Measurements from ENCODE around the gene NCKAP5.

The NCKAP5 gene

DNA sequence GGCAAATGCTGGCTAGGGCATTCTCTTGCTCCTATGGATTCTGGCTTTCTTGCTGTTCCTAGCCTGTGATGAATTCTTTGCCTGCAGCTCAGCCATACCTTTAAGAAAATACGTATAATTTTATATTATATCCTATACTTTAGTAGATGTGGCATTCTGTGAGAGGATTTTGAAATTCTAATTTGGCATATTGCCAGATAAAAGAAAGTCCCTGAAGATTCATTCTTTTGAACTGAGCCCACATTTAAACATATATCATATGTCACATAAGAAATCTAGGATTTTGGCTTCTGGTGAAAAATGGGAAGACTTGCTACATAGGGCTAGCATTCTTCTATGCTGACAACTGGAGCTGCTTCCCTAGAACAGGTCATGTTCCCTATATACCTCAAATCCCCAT is 806.8 kb downstream of the NCKAP5 start:
- Histone ChIP-seq H3K23ac (ENCODE audit: low read length) (no peak overlapping the region), H4K5ac (ENCODE audit: low read length) (no peak overlapping the region), H3K79me2 (ENCODE audit: control insufficient read depth, insufficient read depth, low read length) (no peaks in the 10 kb centered on the region), H3K56ac (ENCODE audit: low read length) (no peak overlapping the region), H3K4me1 (ENCODE audit: control insufficient read depth, low read depth, low read length) (peaks cover 2% of the 10 kb centered on the region), H3K36me3 (ENCODE audit: control insufficient read depth, insufficient read depth, low read length) (no peaks in the 10 kb centered on the region), H3K4ac (ENCODE audit: low read depth, low read length) (no peak overlapping the region), H4K8ac (ENCODE audit: low read depth, low read length) (no peak overlapping the region), H2BK5ac (ENCODE audit: low read length) (no peak overlapping the region), H2BK120ac (ENCODE audit: low read depth, low read length) (no peak overlapping the region), H3K27me3 (ENCODE audit: insufficient read depth, low read length, poor library complexity) (no peaks in the 10 kb centered on the region), H2BK15ac (replicated peaks; ENCODE audit: low read depth) (no peak overlapping the region), H3K79me1 (ENCODE audit: low read length) (no peaks in the 10 kb centered on the region), H3K27ac (ENCODE audit: low read depth, low read length) (no peak overlapping the region), H3K4me2 (ENCODE audit: low read length) (no peak overlapping the region), H3K4me3 (ENCODE audit: low read length) (no peak overlapping the region), H3K18ac (ENCODE audit: low read length) (peak overlapping the region; percentile 68), H2AK5ac (ENCODE audit: low read length) (no peak overlapping the region), H3K9ac (ENCODE audit: low read length) (no peak overlapping the region)
- no peak for DNase-seq
- no CpG with 5 or more reads among the region's 1 CpG for WGBS (ENCODE audit: extremely low coverage, insufficient coverage, low lambda C conversion rate)

DNA sequence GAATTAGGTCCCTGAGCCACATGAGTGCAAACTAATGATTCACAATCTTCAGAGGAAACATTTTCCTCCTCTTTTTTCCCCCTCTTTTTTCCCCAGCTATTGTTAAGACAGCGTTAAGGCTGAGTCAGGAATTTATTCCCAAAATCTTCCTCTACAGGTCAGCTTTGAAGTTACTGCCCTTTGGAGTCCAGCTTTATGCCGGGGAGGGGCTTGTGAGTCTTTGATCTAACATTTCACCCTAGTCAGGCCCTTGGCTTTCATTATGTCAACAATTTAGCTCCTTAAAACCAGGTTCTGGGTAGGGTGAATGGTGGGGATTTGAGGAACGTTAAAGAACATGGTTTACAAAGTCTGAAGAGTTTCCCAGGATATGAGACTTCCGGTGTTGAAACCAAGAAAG is 807.3 kb downstream of the NCKAP5 start:
- no peaks in the 10 kb centered on the region for H3K79me2 ChIP-seq (ENCODE audit: control insufficient read depth, insufficient read depth, low read length)
- no peak overlapping the region for H2BK120ac ChIP-seq (ENCODE audit: low read depth, low read length)
- H3K4me1 ChIP-seq (ENCODE audit: control insufficient read depth, low read depth, low read length), result peaks cover 2% of the 10 kb centered on the region
- H3K4ac ChIP-seq (ENCODE audit: low read depth, low read length), result no peak overlapping the region
- H4K8ac ChIP-seq (ENCODE audit: low read depth, low read length), result no peak overlapping the region
- no peak overlapping the region for H2BK5ac ChIP-seq (ENCODE audit: low read length)
- no peak overlapping the region for H2BK15ac ChIP-seq (replicated peaks; ENCODE audit: low read depth)
- H2AK5ac ChIP-seq (ENCODE audit: low read length), result no peak overlapping the region
- no peaks in the 10 kb centered on the region for H3K27me3 ChIP-seq (ENCODE audit: insufficient read depth, low read length, poor library complexity)
- H3K9ac ChIP-seq (ENCODE audit: low read length), result no peak overlapping the region
- no peak overlapping the region for H3K4me3 ChIP-seq (ENCODE audit: low read length)
- no peak overlapping the region for H3K27ac ChIP-seq (ENCODE audit: low read depth, low read length)
- no peak overlapping the region for H3K23ac ChIP-seq (ENCODE audit: low read length)
- H3K79me1 ChIP-seq (ENCODE audit: low read length), result no peaks in the 10 kb centered on the region
- peak overlapping the region; percentile 68 for H3K18ac ChIP-seq (ENCODE audit: low read length)
- no peak overlapping the region for H3K56ac ChIP-seq (ENCODE audit: low read length)
- no peak overlapping the region for H3K4me2 ChIP-seq (ENCODE audit: low read length)
- DNase-seq, result peak; percentile 8
- no peak overlapping the region for H4K5ac ChIP-seq (ENCODE audit: low read length)
- no CpG with 5 or more reads among the region's 4 CpGs for WGBS (ENCODE audit: extremely low coverage, insufficient coverage, low lambda C conversion rate)
- H3K36me3 ChIP-seq (ENCODE audit: control insufficient read depth, insufficient read depth, low read length), result no peaks in the 10 kb centered on the region

DNA sequence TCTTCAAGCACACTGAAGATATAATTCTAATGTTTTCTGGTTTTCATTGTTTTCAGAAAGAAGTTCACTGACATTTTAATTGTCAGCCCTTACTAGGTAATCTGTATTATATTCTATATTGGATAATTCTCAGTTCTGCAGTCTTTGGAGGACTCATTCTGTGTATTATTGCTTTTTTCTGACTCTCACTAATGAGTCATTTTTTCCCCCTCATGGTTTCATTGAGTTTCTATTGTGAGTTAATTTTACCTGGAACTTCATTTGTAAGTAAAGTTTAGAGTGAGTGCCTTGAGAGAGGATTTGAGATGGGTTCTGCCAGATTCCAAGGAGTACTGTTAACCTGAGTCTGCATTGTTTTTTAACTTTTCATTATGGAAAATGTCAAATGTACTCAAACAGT is 807.9 kb downstream of the NCKAP5 start:
- H3K79me2 ChIP-seq (ENCODE audit: control insufficient read depth, insufficient read depth, low read length), result no peaks in the 10 kb centered on the region

DNA sequence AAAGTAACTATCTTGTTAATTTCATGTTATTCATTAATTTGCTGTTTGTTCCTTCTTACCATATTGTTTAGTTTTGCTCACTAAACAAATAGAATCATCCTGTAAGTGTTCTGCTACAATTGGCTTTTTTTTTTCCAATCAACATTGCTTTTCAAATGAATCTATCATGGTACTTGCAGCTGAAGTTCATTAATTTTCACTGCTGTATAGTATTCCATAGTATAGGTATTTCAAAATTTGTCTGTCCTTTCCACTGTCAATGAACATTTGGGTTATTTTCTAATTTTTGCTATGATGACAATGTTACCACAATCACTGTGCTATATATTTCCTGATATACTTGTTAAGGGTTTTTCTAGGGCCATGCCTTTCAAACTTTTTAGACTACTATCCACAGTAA is 809.3 kb downstream of the NCKAP5 start:
- Histone ChIP-seq H4K5ac (ENCODE audit: low read length) (no peak overlapping the region), H3K23ac (ENCODE audit: low read length) (no peak overlapping the region), H3K79me2 (ENCODE audit: control insufficient read depth, insufficient read depth, low read length) (no peaks in the 10 kb centered on the region)

More for the DNA sequence above, 807.9 kb downstream of the NCKAP5 start:
- Histone ChIP-seq H3K23ac (ENCODE audit: low read length) (no peak overlapping the region), H3K4me1 (ENCODE audit: control insufficient read depth, low read depth, low read length) (peaks cover 2% of the 10 kb centered on the region), H3K4ac (ENCODE audit: low read depth, low read length) (no peak overlapping the region), H3K56ac (ENCODE audit: low read length) (no peak overlapping the region), H2AK5ac (ENCODE audit: low read length) (no peak overlapping the region), H3K4me3 (ENCODE audit: low read length) (no peak overlapping the region), H3K79me1 (ENCODE audit: low read length) (no peaks in the 10 kb centered on the region), H3K27ac (ENCODE audit: low read depth, low read length) (no peak overlapping the region), H2BK120ac (ENCODE audit: low read depth, low read length) (no peak overlapping the region), H4K8ac (ENCODE audit: low read depth, low read length) (no peak overlapping the region), H3K9ac (ENCODE audit: low read length) (no peak overlapping the region), H4K5ac (ENCODE audit: low read length) (no peak overlapping the region), H2BK15ac (replicated peaks; ENCODE audit: low read depth) (no peak overlapping the region), H3K27me3 (ENCODE audit: insufficient read depth, low read length, poor library complexity) (no peaks in the 10 kb centered on the region), H2BK5ac (ENCODE audit: low read length) (no peak overlapping the region), H3K4me2 (ENCODE audit: low read length) (no peak overlapping the region), H3K18ac (ENCODE audit: low read length) (no peak overlapping the region), H3K36me3 (ENCODE audit: control insufficient read depth, insufficient read depth, low read length) (no peaks in the 10 kb centered on the region)
- DNase-seq, result peak; percentile 7

DNA sequence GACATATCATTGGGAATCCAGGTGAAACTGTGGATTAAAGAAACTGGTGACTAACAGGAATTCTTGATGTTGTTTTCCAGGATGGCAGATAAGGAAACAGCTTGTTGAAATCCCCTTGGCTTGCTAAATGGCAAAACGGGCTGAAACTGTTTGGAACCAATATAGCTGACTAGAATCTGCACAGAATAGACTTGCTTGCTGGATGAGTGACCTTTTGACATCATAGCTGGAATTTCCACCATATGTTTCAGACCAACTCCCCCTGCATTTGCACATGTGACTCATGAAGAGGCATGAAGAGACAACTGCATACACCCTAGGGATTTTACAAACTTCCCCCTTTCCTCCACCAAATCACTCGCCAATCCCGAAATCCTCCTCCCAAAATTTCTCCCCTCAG is 810.6 kb downstream of the NCKAP5 start:
- Histone ChIP-seq H3K56ac (ENCODE audit: low read length) (no peak overlapping the region), H3K4me1 (ENCODE audit: control insufficient read depth, low read depth, low read length) (peaks cover 2% of the 10 kb centered on the region), H3K23ac (ENCODE audit: low read length) (no peak overlapping the region), H2BK15ac (replicated peaks; ENCODE audit: low read depth) (no peak overlapping the region), H3K4me2 (ENCODE audit: low read length) (no peak overlapping the region), H3K27ac (ENCODE audit: low read depth, low read length) (no peak overlapping the region), H3K36me3 (ENCODE audit: control insufficient read depth, insufficient read depth, low read length) (no peaks in the 10 kb centered on the region), H4K8ac (ENCODE audit: low read depth, low read length) (no peak overlapping the region), H3K18ac (ENCODE audit: low read length) (no peak overlapping the region), H3K4ac (ENCODE audit: low read depth, low read length) (no peak overlapping the region), H3K79me1 (ENCODE audit: low read length) (no peaks in the 10 kb centered on the region), H3K79me2 (ENCODE audit: control insufficient read depth, insufficient read depth, low read length) (no peaks in the 10 kb centered on the region), H2BK5ac (ENCODE audit: low read length) (no peak overlapping the region), H3K27me3 (ENCODE audit: insufficient read depth, low read length, poor library complexity) (no peaks in the 10 kb centered on the region), H3K9ac (ENCODE audit: low read length) (no peak overlapping the region), H2AK5ac (ENCODE audit: low read length) (no peak overlapping the region), H3K4me3 (ENCODE audit: low read length) (no peak overlapping the region), H2BK120ac (ENCODE audit: low read depth, low read length) (no peak overlapping the region), H4K5ac (ENCODE audit: low read length) (no peak overlapping the region)
- DNase-seq, result peak; percentile 5
- WGBS (ENCODE audit: extremely low coverage, insufficient coverage, low lambda C conversion rate), result 100% methylated on average over 2 of the region's 3 CpGs

More for the DNA sequence above, 809.3 kb downstream of the NCKAP5 start:
- no peaks in the 10 kb centered on the region for H3K27me3 ChIP-seq (ENCODE audit: insufficient read depth, low read length, poor library complexity)
- H3K18ac ChIP-seq (ENCODE audit: low read length), result no peak overlapping the region
- no peak overlapping the region for H2BK15ac ChIP-seq (replicated peaks; ENCODE audit: low read depth)
- no peak overlapping the region for H3K4me3 ChIP-seq (ENCODE audit: low read length)
- no peak overlapping the region for H2BK5ac ChIP-seq (ENCODE audit: low read length)
- no peak overlapping the region for H2BK120ac ChIP-seq (ENCODE audit: low read depth, low read length)
- no peak overlapping the region for H4K8ac ChIP-seq (ENCODE audit: low read depth, low read length)
- peaks cover 2% of the 10 kb centered on the region for H3K4me1 ChIP-seq (ENCODE audit: control insufficient read depth, low read depth, low read length)
- no peak overlapping the region for H3K9ac ChIP-seq (ENCODE audit: low read length)
- H3K4me2 ChIP-seq (ENCODE audit: low read length), result no peak overlapping the region
- H2AK5ac ChIP-seq (ENCODE audit: low read length), result no peak overlapping the region
- no peak overlapping the region for H3K27ac ChIP-seq (ENCODE audit: low read depth, low read length)
- H3K36me3 ChIP-seq (ENCODE audit: control insufficient read depth, insufficient read depth, low read length), result no peaks in the 10 kb centered on the region
- H3K56ac ChIP-seq (ENCODE audit: low read length), result no peak overlapping the region
- no peak for DNase-seq
- no peaks in the 10 kb centered on the region for H3K79me1 ChIP-seq (ENCODE audit: low read length)
- no peak overlapping the region for H3K4ac ChIP-seq (ENCODE audit: low read depth, low read length)

DNA sequence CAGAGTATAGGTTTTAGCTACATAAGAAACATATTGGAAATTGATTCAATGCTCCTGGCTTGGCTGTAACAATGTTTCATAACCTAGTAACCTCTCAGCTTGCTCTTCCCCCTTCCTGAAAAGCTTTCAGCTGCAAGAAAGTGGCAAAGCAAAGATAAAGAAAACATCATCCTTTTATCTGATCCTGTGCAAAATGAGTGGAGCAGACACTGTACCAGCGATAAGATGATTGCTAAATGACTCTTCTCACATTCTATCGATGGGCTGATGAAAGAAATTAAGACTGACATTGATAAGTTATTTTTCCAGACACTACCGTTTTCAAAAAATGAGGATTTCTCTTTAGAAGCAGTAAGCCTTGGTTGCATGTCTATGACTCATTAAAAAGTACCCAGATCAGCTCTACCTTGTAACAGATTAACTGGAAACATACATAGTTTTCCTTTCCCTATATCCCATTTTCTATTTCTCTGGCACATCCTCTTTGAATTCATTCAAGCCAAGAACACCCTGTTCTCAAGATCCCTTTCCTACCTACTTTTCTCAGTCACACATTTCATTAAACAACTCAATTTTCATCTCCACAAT is 811.2 kb downstream of the NCKAP5 start:
- H3K23ac ChIP-seq (ENCODE audit: low read length), result no peak overlapping the region
- no peak overlapping the region for H3K27ac ChIP-seq (ENCODE audit: low read depth, low read length)
- H4K5ac ChIP-seq (ENCODE audit: low read length), result no peak overlapping the region
- no peak overlapping the region for H3K18ac ChIP-seq (ENCODE audit: low read length)
- no peak overlapping the region for H3K4me2 ChIP-seq (ENCODE audit: low read length)
- no peaks in the 10 kb centered on the region for H3K79me2 ChIP-seq (ENCODE audit: control insufficient read depth, insufficient read depth, low read length)
- no peak overlapping the region for H3K9ac ChIP-seq (ENCODE audit: low read length)
- H2BK5ac ChIP-seq (ENCODE audit: low read length), result no peak overlapping the region
- no peak overlapping the region for H2AK5ac ChIP-seq (ENCODE audit: low read length)
- no peak overlapping the region for H4K8ac ChIP-seq (ENCODE audit: low read depth, low read length)
- H3K4ac ChIP-seq (ENCODE audit: low read depth, low read length), result no peak overlapping the region
- H3K56ac ChIP-seq (ENCODE audit: low read length), result no peak overlapping the region
- no CpG with 5 or more reads among the region's 3 CpGs for WGBS (ENCODE audit: extremely low coverage, insufficient coverage, low lambda C conversion rate)
- no peak overlapping the region for H2BK120ac ChIP-seq (ENCODE audit: low read depth, low read length)
- no peaks in the 10 kb centered on the region for H3K36me3 ChIP-seq (ENCODE audit: control insufficient read depth, insufficient read depth, low read length)
- no peak overlapping the region for H2BK15ac ChIP-seq (replicated peaks; ENCODE audit: low read depth)
- no peaks in the 10 kb centered on the region for H3K27me3 ChIP-seq (ENCODE audit: insufficient read depth, low read length, poor library complexity)
- no peak for DNase-seq
- no peaks in the 10 kb centered on the region for H3K79me1 ChIP-seq (ENCODE audit: low read length)
- no peak overlapping the region for H3K4me3 ChIP-seq (ENCODE audit: low read length)
- H3K4me1 ChIP-seq (ENCODE audit: control insufficient read depth, low read depth, low read length), result peaks cover 2% of the 10 kb centered on the region
